Airway epithelial cell (primary cell): Measurements from ENCODE around the gene HOXC11. TPM values are rescaled to one million over a fixed set of nuclear protein-coding genes. Genes with fewer than 3 reads are reported as not detected.

Experiments used
- total RNA-seq: library from RNA; depleted of rRNA; stranded (reverse); fragments of >200 nt; gene quantifications from 2 replicates; pipeline ENCODE4 v1.2.3, GENCODE V29; 2015

HOXC11 gene
- total RNA-seq = not detected in 2 replicates

DNA sequence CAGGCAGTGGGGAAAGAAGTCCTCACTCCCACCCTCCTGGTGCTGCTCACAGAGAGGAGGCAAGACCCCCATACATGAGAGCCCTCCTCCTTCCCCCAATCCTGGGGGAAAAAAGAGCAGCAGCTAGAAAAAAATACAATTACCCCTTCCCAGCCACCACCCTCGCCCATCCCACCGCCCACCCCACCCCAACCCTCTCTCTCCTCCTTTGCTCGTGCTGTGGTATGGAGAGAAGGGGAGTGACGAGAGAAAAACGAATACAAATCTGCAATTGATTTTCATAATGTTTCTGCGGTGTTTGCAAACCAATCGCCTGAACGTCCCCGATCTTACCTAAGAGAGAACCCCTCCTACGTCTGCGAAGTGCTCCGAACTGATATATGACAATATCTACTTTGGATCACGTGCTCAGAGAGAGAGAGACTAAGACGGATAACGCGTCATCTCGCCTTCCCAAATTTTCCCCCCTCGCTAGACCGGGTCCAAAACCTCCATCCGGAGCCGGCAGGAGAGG is at the start of gene HOXC11:
TSS of gene HOXC11 (plus strand) at position 405 of the 514 bp plus-strand sequence. CDS start 116 bp downstream, outside the sequence.

DNA sequence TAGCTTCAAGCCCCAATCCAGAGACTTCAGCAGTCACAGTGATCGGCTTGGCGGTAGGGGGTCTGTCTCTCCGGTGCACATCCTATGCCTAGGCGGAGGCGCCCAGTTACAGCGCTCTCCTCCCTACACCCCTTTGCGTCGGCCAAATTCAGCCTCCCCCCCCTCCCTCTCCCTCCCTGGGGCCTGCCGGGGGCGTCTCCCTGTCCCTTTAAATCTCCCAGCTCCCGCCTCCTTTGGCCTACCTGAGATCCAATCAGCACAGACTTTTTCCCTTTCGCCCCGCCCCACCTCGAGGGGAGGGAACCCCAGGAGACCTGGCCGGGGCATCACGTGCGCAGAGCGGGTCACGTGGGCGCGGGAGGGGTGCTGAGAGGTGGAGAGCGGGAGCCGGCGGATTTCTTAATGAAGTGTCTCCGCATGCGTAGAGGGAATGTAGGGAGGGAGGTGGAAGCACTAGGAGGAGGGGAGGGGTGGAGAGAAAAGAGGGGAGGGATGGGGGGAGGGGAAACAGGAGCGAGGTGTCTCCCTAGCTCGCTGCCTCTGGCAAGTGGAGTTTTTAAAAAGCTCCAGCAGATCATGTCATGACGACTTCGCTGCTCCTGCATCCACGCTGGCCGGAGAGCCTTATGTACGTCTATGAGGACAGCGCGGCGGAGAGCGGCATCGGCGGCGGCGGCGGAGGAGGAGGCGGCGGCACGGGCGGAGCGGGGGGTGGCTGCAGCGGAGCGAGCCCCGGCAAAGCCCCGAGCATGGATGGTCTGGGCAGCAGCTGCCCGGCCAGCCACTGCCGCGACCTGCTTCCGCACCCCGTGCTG is 34.4 kb upstream of the HOXC11 start, which contains the start of gene HOXC13:
TSS of gene HOXC13 (plus strand) at position 506 of the 815 bp plus-strand sequence. CDS start at position 582, 76 bp downstream.

DNA sequence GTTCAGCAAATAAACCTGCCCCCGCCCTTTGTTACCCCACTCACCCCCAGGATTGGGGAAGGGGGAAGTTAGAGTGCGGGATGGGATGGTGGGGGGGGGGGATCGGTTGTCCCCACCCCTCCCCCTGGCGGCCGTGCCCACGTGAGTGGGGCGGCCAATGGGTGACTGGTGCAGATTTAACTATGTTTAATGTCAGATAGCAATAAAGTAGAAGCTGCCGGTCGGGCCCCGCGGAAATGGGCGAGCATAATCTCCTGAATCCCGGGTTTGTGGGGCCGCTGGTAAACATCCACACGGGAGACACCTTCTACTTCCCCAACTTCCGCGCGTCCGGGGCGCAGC is 18.3 kb upstream of the HOXC11 start, which contains the start of gene HOXC12:
TSS of gene HOXC12 (plus strand) at position 210 of the 342 bp plus-strand sequence. CDS start at position 237, 27 bp downstream.

DNA sequence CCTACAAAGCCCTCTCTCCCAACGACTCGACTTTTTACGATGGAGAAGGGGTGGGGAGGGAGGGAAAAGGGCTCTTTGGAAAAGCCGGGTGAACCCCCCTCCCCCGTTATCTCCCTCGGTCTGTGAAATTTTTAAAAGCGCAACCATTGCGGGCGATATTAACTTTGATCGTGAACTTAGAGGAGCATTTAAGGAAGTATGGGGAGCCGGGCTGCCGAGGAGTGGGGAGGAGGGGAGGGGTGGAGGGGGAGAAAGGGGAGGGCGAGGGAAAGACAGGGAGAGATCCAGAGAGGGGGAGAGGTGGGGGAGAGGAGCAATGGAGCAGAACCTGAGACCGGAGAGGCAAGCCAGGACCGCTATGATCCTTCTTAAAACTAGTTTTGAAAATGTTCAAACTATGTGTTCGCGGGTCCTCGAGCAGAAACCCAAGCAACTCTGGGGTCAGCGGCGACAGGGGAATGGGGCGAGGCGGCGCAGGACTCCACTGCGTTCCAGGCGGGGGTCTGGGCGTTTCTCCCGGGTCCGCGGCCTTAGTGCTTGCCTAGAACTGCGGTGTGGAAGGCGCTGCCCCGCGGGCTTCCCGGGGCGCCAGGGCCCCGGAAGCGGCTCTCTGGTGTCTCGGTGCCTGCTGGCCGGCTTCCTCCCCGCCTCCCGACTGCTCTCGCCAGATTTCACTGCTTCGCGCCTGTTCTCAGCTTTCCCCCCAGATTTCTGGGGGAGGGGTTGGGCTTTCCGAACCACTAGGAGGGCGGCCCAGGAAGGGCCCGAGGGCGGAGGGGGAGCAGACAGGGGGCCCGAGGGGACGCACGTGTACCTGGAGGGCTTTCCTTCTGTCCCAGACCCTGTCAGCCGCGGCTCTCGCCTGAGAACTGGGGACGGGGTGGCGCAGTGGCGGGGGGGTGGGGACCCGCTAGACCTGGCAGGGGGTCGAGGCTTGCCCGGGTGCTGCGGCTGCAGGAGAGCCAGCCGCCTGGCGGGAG is 1.4 kb downstream of the HOXC11 start, which contains the start of gene HOTAIR:
TSS of gene HOTAIR (minus strand) at position 871 of the 980 bp plus-strand sequence.

DNA sequence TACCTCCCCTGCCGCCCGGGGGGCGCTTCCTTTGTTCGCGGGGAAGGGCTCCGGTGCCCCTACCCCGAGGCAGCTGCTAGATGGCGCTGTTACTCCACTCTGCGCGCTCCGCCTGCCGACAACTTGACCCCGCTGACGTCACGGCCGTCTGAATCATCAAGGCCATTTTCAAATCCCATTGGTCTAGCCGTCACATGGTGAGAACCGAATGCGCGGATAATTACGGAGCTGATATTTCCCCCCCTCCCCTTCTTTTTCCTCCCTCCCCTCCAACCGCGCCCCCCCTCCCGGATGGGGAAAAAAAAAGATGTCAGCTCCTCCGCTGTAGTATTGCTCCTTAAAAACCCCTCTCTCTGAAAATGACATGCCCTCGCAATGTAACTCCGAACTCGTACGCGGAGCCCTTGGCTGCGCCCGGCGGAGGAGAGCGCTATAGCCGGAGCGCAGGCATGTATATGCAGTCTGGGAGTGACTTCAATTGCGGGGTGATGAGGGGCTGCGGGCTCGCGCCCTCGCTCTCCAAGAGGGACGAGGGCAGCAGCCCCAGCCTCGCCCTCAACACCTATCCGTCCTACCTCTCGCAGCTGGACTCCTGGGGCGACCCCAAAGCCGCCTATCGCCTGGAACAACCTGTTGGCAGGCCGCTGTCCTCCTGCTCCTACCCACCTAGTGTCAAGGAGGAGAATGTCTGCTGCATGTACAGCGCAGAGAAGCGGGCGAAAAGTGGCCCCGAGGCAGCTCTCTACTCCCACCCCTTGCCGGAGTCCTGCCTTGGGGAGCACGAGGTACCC is 12.2 kb downstream of the HOXC11 start, which contains the start of gene HOXC10:
TSS of gene HOXC10 (plus strand) at position 246 of the 791 bp plus-strand sequence. CDS start at position 360, 114 bp downstream.

DNA sequence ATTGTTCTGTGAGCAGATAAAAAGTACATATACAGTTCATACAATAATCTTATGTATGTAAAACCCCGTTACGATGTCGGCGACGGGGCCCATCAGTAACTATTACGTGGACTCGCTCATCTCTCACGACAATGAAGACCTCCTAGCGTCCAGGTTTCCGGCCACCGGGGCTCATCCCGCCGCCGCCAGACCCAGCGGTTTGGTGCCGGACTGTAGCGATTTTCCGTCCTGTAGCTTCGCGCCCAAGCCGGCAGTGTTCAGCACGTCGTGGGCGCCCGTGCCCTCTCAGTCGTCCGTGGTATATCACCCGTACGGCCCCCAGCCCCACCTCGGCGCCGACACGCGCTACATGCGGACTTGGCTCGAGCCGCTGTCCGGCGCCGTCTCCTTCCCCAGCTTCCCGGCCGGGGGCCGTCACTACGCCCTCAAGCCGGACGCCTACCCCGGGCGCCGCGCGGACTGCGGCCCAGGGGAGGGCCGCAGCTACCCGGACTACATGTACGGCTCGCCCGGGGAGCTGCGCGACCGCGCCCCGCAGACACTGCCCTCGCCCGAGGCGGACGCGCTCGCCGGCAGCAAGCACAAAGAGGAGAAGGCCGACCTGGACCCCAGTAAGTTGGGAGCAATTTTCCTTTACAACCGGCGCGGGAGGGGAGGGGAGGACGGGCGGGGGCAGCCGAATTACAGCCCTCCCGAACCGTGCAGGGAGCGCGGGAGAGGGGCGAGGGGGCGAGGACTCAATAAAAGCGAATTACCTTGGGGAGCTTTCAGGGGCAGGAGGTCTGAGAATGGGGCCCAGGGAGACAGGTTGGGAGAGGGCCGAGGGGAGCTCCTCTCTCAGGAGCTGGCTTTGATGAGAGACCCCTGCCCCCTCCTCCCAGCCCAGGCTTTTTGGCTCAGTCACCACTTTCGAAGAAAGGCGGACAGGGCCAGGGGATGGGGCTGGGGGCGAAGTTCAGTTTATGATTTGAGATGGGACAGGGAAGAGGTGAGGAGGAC is 27.5 kb downstream of the HOXC11 start, which contains the start of gene HOXC9:
TSS of gene HOXC9 (plus strand) at position 46 of the 999 bp plus-strand sequence. CDS start at position 74, 28 bp downstream.

Other genes with a start within 250 kb of the HOXC11 start
- 25.1 and 26.4 TPM in 2 replicates for gene CALCOCO1, start 245.7 kb upstream of the HOXC11 start, total RNA-seq
- not detected in 2 replicates for gene CISTR, start 221.1 kb upstream of the HOXC11 start, total RNA-seq
- gene HOXC13, start 34.3 kb upstream of the HOXC11 start, total RNA-seq = not detected in 2 replicates
- not detected in 2 replicates for gene HOXC12, start 18.2 kb upstream of the HOXC11 start, total RNA-seq
- gene HOTAIR, start 1.8 kb downstream of the HOXC11 start, total RNA-seq = not detected in 2 replicates
- not detected in 2 replicates for gene HOXC10, start 12.0 kb downstream of the HOXC11 start, total RNA-seq
- gene HOXC9, start 27.0 kb downstream of the HOXC11 start, total RNA-seq = not detected in 2 replicates
- gene HOXC8, start 35.9 kb downstream of the HOXC11 start, total RNA-seq = not detected in 2 replicates
- gene HOXC6, start 55.3 kb downstream of the HOXC11 start, total RNA-seq = not detected in 2 replicates
- gene HOXC5, start 59.9 kb downstream of the HOXC11 start, total RNA-seq = not detected in 2 replicates
- gene HOXC4, start 80.7 kb downstream of the HOXC11 start, total RNA-seq = not detected in 2 replicates
- 32.5 and 49.6 TPM in 2 replicates for gene SMUG1, start 215.9 kb downstream of the HOXC11 start, total RNA-seq